H1 (cell line): Measurements from ENCODE around the gene ABI3. TPM values are rescaled to one million over a fixed set of nuclear protein-coding genes. Genes with fewer than 3 reads are reported as not detected.

Source experiments
- CTCF ChIA-PET: fragments of 300-600 bp; sonication (Branson Sonifier 250); formaldehyde crosslinking; loops from one replicate; lab custom pipeline; 2021; ENCODE audit not compliant: partially characterized antibody; lab: Charles Lee
- POLR2A ChIA-PET: fragments of 300-600 bp; sonication (Branson Sonifier 250); formaldehyde crosslinking; loops from one replicate; lab custom pipeline; 2021; ENCODE audit warnings: inconsistent platforms; ENCODE audit not compliant: partially characterized antibody; lab: Charles Lee
- DNase-seq, 2 experiments: peaks; one replicate each; pipeline versions ENCODE4 v3.0.0 to v3.0.0-alpha.2; 2010 to 2022; ENCODE audit warnings: low spot score in 2 of 2, low read depth in 1 of 2, mixed read lengths in 1 of 2
- FAIRE-seq: peaks from 2 replicates; lab custom pipeline; 2011; peaks lifted over from hg19 to GRCh38; lab: Jason Lieb, UNC
- H2AFZ ChIP-seq: 2 replicates; pipeline ENCODE4 v1.8.1; 2012; ENCODE audit warnings: low read length, inconsistent platforms
- H2AK5ac ChIP-seq: 2 replicates; pipeline ENCODE4 v1.6.1; 2013; ENCODE audit warnings: low read depth, low read length
- H2BK120ac ChIP-seq: replicated peaks from 2 replicates; pipeline ENCODE3; 2013; ENCODE audit warnings: low read depth, low read length, inconsistent platforms
- H2BK12ac ChIP-seq: 2 replicates; pipeline ENCODE4 v1.6.1; 2013; ENCODE audit warnings: low read depth, low read length
- H2BK15ac ChIP-seq: 2 replicates; pipeline ENCODE4 v1.6.1; 2013; ENCODE audit warnings: low read length
- H2BK20ac ChIP-seq: 2 replicates; pipeline ENCODE4 v1.6.1; 2013; ENCODE audit warnings: low read length
- H2BK5ac ChIP-seq: 2 replicates; pipeline ENCODE4 v1.6.1; 2013; ENCODE audit warnings: low read depth, low read length
- H3K14ac ChIP-seq: 2 replicates; pipeline ENCODE4 v1.6.1; 2013; ENCODE audit warnings: inconsistent platforms; ENCODE audit not compliant: insufficient read length
- H3K18ac ChIP-seq: 2 replicates; pipeline ENCODE4 v1.6.1; 2013; ENCODE audit warnings: low read length; ENCODE audit errors: extremely low read depth
- H3K23ac ChIP-seq: 2 replicates; pipeline ENCODE4 v1.6.1; 2013; ENCODE audit warnings: inconsistent platforms; ENCODE audit not compliant: insufficient read length
- H3K23me2 ChIP-seq: 2 replicates; pipeline ENCODE4 v1.6.1; 2013; ENCODE audit warnings: low read depth, low read length
- H3K27ac ChIP-seq: 2 replicates; pipeline ENCODE4 v1.6.1; 2011; ENCODE audit warnings: low read depth, low read length, inconsistent platforms
- H3K27me3 ChIP-seq, 4 experiments: replicated peaks in 1 of 4; 1 replicate in 1 of 4; 2 replicates in 3 of 4; pipeline versions ENCODE4 v1.6.1 to v1.8.1; 2011 to 2013; ENCODE audit warnings: low read length in 3 of 4, mild to moderate bottlenecking in 3 of 4, inconsistent platforms in 2 of 4, mixed read lengths in 2 of 4, moderate library complexity in 1 of 4; ENCODE audit not compliant: control insufficient read depth in 3 of 4, insufficient read depth in 3 of 4; ENCODE audit errors: extremely low read depth in 1 of 4
- H3K36me3 ChIP-seq, 4 experiments: 2 replicates each; pipeline versions ENCODE4 v1.6.1 to v1.8.1; 2011 to 2013; ENCODE audit warnings: mild to moderate bottlenecking in 4 of 4, low read length in 3 of 4, moderate library complexity in 2 of 4, control low read depth in 1 of 4, inconsistent platforms in 1 of 4; ENCODE audit not compliant: insufficient read depth in 4 of 4, control insufficient read depth in 2 of 4
- H3K4ac ChIP-seq: replicated peaks from 2 replicates; pipeline ENCODE3; 2013; ENCODE audit warnings: low read length, low read depth, mixed read lengths, inconsistent platforms; ENCODE audit not compliant: insufficient read length
- H3K4me1 ChIP-seq, 4 experiments: replicated peaks in 1 of 4; 1 replicate in 1 of 4; 2 replicates in 3 of 4; pipeline versions ENCODE4 v1.6.1 to v1.8.1; 2011 to 2013; ENCODE audit warnings: low read length in 3 of 4, inconsistent platforms in 2 of 4, mixed read lengths in 1 of 4; ENCODE audit not compliant: insufficient read depth in 4 of 4, control insufficient read depth in 3 of 4
- H3K4me2 ChIP-seq, 2 experiments: 2 replicates each; pipeline versions ENCODE4 v1.6.1 to v1.8.1; 2011 to 2013; ENCODE audit warnings: low read depth in 2 of 2, low read length in 2 of 2, control low read depth in 1 of 2, inconsistent platforms in 1 of 2, mild to moderate bottlenecking in 1 of 2; ENCODE audit not compliant: insufficient read depth in 1 of 2
- H3K4me3 ChIP-seq, 4 experiments: fragments of 200-600, 300-600 bp in 1 of 4; sonication (generic), shearing (Covaris generic), sonication (Bioruptor Twin) in 1 of 4; 2 replicates each; pipeline versions ENCODE4 v1.5.1 to v1.8.1; 2011 to 2016; ENCODE audit warnings: low read length in 4 of 4, low read depth in 3 of 4, control low read depth in 2 of 4, inconsistent platforms in 2 of 4, mild to moderate bottlenecking in 2 of 4, mixed read lengths in 1 of 4, moderate library complexity in 1 of 4; ENCODE audit not compliant: insufficient read depth in 2 of 4; ENCODE audit errors: extremely low read depth in 1 of 4
- H3K56ac ChIP-seq: replicated peaks from 2 replicates; pipeline ENCODE3; 2013; ENCODE audit warnings: low read depth, mild to moderate bottlenecking, mixed read lengths, low read length, inconsistent platforms; ENCODE audit not compliant: insufficient read length
- H3K79me1 ChIP-seq: 2 replicates; pipeline ENCODE4 v1.6.1; 2013; ENCODE audit warnings: low read depth, low read length, control low read depth
- H3K79me2 ChIP-seq, 2 experiments: 2 replicates each; pipeline versions ENCODE4 v1.6.1 to v1.8.1; 2012 to 2013; ENCODE audit warnings: low read length in 2 of 2, mild to moderate bottlenecking in 2 of 2, inconsistent platforms in 1 of 2; ENCODE audit not compliant: insufficient read depth in 2 of 2, control insufficient read depth in 1 of 2
- H3K9ac ChIP-seq, 4 experiments: replicated peaks in 1 of 4; 1 replicate in 1 of 4; 2 replicates in 3 of 4; pipeline versions ENCODE4 v1.6.1 to v1.8.1; 2011 to 2013; ENCODE audit warnings: low read depth in 3 of 4, low read length in 3 of 4, control low read depth in 2 of 4, mild to moderate bottlenecking in 2 of 4, moderate library complexity in 2 of 4, inconsistent platforms in 1 of 4; ENCODE audit errors: extremely low read depth in 1 of 4
- H3K9me3 ChIP-seq, 2 experiments: 2 replicates each; pipeline versions ENCODE4 v1.6.1 to v1.8.1; 2012 to 2013; ENCODE audit warnings: mild to moderate bottlenecking in 2 of 2, moderate library complexity in 2 of 2, control low read depth in 1 of 2, inconsistent platforms in 1 of 2, low read depth in 1 of 2, low read length in 1 of 2, mixed read lengths in 1 of 2; ENCODE audit not compliant: insufficient read depth in 2 of 2
- H4K20me1 ChIP-seq, 2 experiments: replicated peaks in 1 of 2; 2 replicates each; pipeline versions ENCODE3 to v1.8.1; 2011 to 2013; ENCODE audit warnings: inconsistent platforms in 2 of 2, low read length in 2 of 2, mild to moderate bottlenecking in 1 of 2; ENCODE audit not compliant: insufficient read depth in 2 of 2, control insufficient read depth in 1 of 2
- H4K5ac ChIP-seq: 2 replicates; pipeline ENCODE4 v1.6.1; 2013; ENCODE audit warnings: low read length, low read depth, mixed read lengths, inconsistent platforms; ENCODE audit not compliant: insufficient read length
- H4K8ac ChIP-seq: 2 replicates; pipeline ENCODE4 v1.8.0; 2013; ENCODE audit warnings: mild to moderate bottlenecking, moderate library complexity, low read length, inconsistent platforms; ENCODE audit not compliant: insufficient read depth; ENCODE audit errors: extremely low read depth
- H4K91ac ChIP-seq: replicated peaks from 2 replicates; pipeline ENCODE3; 2013; ENCODE audit warnings: low read length, mixed read lengths, inconsistent platforms; ENCODE audit not compliant: insufficient read length
- WGBS, 2 experiments: shearing (Covaris generic) in 1 of 2; methylation state at CpG; one replicate each; pipeline versions ENCODE4 v1.1.6 to v1.1.7; 2013 to 2015; ENCODE audit warnings: low lambda C conversion rate in 2 of 2, mixed read lengths in 2 of 2, inconsistent platforms in 1 of 2, low coverage in 1 of 2, missing lambda C conversion rate in 1 of 2; ENCODE audit not compliant: insufficient replicate concordance in 2 of 2, insufficient coverage in 1 of 2, insufficient read length in 1 of 2; ENCODE audit errors: extremely low coverage in 1 of 2, missing lambda C conversion rate in 1 of 2; 5-methylcytosine and 5-hydroxymethylcytosine counted together
- polyA plus RNA-seq, 7 experiments: library from polyadenylated mRNA; depleted of rRNA in 3 of 7; stranded (reverse) in 5 of 7; unstranded in 2 of 7; fragments of >200 nt in 5 of 7; fragments of 200-250 nt in 2 of 7; gene quantifications; 1 replicate in 5 of 7; 2 replicates in 1 of 7; 4 replicates in 1 of 7; pipeline versions ENCODE4 v1.2.1 to v1.2.3, GENCODE V29; 2011 to 2013; ENCODE audit warnings: missing spikeins in 2 of 7, mixed read lengths in 2 of 7
- total RNA-seq: library from RNA; stranded (reverse); fragmentation: NEBNext Ultra II Directional; extraction: Animal tissue kit (Norgen Biotek cat#: 25700); gene quantifications from 2 replicates; pipeline ENCODE4 v1.2.1, GENCODE V29; 2021
- TF ChIP-seq, protein P1 (sequence below): IDR thresholded peaks from 2 replicates; pipeline ENCODE4 v1.6.1; 2012; ENCODE audit warnings: inconsistent platforms
- TF ChIP-seq, protein P2 (sequence below): IDR thresholded peaks from 2 replicates; pipeline ENCODE4 v1.6.1; 2011; ENCODE audit warnings: low read depth, mild to moderate bottlenecking, low read length; ENCODE audit not compliant: insufficient read depth

ABI3 gene
- total and polyA plus RNA-seq, 2 of the 8 experiments (the other 6 are each of a cell fraction or from before 2014, with no cell fraction given), result 1.3 to 2.5 TPM

DNA sequence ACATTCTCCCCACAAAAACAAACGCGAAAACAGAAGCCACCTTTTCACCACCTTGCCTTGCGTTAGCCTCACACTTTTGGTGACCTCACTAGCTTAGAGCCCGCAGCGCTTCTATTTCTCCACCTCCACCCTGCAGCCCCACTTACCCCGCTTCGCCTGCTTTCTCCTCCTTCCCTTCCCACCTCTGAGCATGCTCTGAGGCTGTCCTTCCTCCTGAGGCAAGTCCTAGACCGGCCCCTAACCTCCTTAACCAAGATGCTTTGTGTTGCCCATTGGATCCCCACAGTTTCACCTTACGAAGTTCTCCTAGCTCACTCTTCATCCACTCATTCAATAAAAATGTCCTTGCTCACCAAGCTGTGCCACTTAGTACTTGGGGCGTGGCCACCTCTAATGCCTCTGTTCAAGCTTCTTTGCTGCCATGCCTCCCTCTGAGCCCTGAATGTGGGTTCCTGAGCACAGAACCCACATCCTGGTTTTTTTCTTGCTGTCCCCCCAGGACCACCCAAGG lies 1.4 kb upstream of the ABI3 start:
- Histone ChIP-seq H4K8ac (no peak overlapping the region), H2BK12ac (no peak overlapping the region), H3K18ac (no peak overlapping the region), H3K27me3 (peaks cover 0 to 3% (median 0%) of the 10 kb centered on the region in 4 experiments; a peak in 2 of 7 replicates), H3K9ac (no peak overlapping the region), H2BK15ac (peak overlapping the region; percentile 37; the same call in 1 of the 2 replicates), H2AFZ (no peak overlapping the region), H3K14ac (no peak overlapping the region), H3K23me2 (no peaks in the 10 kb centered on the region), H4K20me1 (no peaks in the 10 kb centered on the region), H3K23ac (no peak overlapping the region), H2BK20ac (no peak overlapping the region), H3K79me1 (no peaks in the 10 kb centered on the region), H3K27ac (no peak overlapping the region), H3K56ac (no peak overlapping the region), H3K79me2 (no peaks in the 10 kb centered on the region), H2BK120ac (no peak overlapping the region), H4K91ac (no peak overlapping the region), H2AK5ac (no peak overlapping the region), H3K4me3 (no peak overlapping the region), H3K36me3 (no peaks in the 10 kb centered on the region), H3K4ac (no peak overlapping the region), H3K4me1 (peaks cover 5 to 19% (median 13%) of the 10 kb centered on the region in 4 experiments), H2BK5ac (no peak overlapping the region), H3K4me2 (peak overlapping the region in 1 of 2 experiments; percentile 59; a peak in 1 of 4 replicates), H3K9me3 (no peaks in the 10 kb centered on the region), H4K5ac (no peak overlapping the region)
- TF ChIP-seq, protein P1, sequence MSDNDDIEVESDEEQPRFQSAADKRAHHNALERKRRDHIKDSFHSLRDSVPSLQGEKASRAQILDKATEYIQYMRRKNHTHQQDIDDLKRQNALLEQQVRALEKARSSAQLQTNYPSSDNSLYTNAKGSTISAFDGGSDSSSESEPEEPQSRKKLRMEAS, result no peak
- TF ChIP-seq, protein P2, sequence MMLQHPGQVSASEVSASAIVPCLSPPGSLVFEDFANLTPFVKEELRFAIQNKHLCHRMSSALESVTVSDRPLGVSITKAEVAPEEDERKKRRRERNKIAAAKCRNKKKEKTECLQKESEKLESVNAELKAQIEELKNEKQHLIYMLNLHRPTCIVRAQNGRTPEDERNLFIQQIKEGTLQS, result no peak
- no peak for FAIRE-seq
- DNase-seq, result no peak
- 93% methylated on average over 10 of the region's 10 CpGs; no CpG with 5 or more reads in 1 of the 2 experiments for WGBS, 2 experiments
- ChIA-PET POLR2A (interaction anchor here (1.8 to 2.5 kb wide), 3 partner anchors 9 to 14 kb away, joined by 5 to 9 read pairs (median 6); no protein-coding TSS in a partner anchor), CTCF (interaction anchor here (0.9 to 1.7 kb wide), 9 partner anchors 9 to 87 kb away, joined by 3 to 8 read pairs (median 4); no protein-coding TSS in a partner anchor)
